SH-SY5Y (cell line): ENCODE results near the gene NMNAT2.

ENCODE experiments used
- GATA2 ChIP-seq: IDR thresholded peaks from 2 replicates; pipeline ENCODE4 v1.6.1; 2011; ENCODE audit warnings: mild to moderate bottlenecking, low read depth, low read length
- GATA3 ChIP-seq: IDR thresholded peaks from 2 replicates; pipeline ENCODE4 v1.6.1; 2011; ENCODE audit warnings: low read depth, mild to moderate bottlenecking, low read length, moderate library complexity

GRCh38 chr1:183303901-183304300 lies 114.3 kb downstream of the NMNAT2 start:
- TF ChIP-seq GATA3 (no peak), GATA2 (no peak)
